ENCODE data around the gene BMPR1B.

GRCh38 chr4:94801016-94801415 lies 43.3 kb downstream of the BMPR1B start:
- no peak for TF ChIP-seq CTCF (IDR thresholded peaks at IDR 0.05)
- no peak for TF ChIP-seq POLR2A (IDR thresholded peaks at IDR 0.05)
- TF ChIP-seq POLR2AphosphoS5 (IDR thresholded peaks at IDR 0.05): no peak
- TF ChIP-seq EP300 (IDR thresholded peaks at IDR 0.05): no peak
